Renal pelvis (tissue), 4 donors: Measurements from ENCODE around the gene CPEB2. TPM values are rescaled to one million over a fixed set of nuclear protein-coding genes. Genes with fewer than 3 reads are reported as not detected.

Source experiments
- DNase-seq: peaks from one replicate; pipeline ENCODE4 v3.0.0-alpha.2; 2013
- polyA plus RNA-seq, 3 donors: library from polyadenylated mRNA; unstranded; fragments of 120-200 nt; gene quantifications; one replicate each; pipeline ENCODE4 v1.2.1, GENCODE V29; 2013; ENCODE audit not compliant: insufficient read length in 3 of 3

Gene CPEB2
- polyA plus RNA-seq, 3 donors = 15.5 to 18.2 (median 16.7) TPM

DNA sequence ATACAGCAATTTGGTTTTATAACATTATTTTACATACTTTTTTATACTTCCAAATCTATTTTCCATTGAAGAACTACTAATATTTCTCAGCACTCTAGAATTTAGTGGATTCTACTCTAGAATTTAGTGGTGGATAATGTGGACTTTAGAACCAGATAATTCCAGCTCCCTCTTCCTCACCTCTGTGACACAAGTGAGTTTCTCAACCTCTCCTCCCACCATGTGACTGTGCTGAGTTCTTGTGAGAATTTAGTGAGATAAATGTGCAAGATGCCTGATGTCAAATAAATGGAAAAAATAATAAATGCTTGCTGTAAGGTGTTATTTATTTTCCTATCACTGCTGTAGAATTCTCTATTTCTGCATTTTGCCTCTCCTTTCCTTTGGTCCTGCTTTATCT lies 107.3 kb downstream of the CPEB2 start:
- no peak for DNase-seq

DNA sequence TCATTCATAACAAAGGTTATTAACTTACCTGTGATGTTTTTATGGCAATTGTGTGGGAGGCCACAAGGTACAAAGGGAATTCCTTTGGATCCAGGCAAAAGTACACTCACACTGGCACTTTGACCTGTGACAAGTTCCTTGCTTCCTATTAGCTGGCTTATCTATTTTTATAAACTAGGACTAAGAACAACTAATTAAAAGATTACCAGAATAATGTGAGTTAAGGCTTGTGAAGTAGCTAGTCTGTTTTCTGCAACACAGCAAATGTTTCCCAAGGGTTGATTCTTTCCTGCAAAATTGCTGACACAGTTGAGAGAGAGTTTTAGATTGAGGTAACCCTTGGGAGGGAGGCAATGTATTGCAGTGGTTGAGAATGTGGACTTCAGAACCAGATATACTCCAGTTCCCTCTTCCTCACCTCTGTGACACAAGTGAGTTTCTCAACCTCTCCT lies 107.9 kb downstream of the CPEB2 start:
- DNase-seq = no peak

DNA sequence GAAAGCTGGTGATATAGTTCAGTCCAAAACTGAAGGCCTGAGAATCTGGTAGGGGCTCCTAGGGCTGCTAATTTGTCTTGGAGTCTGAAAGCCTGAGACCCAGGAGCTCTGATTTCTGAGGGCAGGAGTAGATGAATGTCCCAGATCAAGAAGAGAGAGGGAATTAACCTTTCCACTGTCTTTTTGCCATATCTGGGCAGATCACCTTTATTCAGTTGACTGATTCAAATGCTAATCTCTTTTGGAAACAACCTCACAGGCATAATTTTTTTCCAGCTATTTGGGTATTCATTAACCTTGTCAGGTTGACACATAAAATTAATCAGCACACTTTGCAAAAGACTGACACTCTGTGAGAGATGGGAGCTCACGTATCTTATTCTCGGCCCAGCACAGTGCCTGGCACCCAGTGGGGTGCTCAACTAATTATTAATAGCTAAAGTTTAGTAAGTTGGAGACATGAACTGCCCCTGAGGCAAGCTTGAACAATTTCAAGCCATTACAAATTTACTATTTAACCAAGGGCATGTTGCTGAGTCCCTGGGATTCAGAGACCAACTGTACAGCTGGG lies 114.3 kb downstream of the CPEB2 start:
- peak; percentile 39 for DNase-seq

DNA sequence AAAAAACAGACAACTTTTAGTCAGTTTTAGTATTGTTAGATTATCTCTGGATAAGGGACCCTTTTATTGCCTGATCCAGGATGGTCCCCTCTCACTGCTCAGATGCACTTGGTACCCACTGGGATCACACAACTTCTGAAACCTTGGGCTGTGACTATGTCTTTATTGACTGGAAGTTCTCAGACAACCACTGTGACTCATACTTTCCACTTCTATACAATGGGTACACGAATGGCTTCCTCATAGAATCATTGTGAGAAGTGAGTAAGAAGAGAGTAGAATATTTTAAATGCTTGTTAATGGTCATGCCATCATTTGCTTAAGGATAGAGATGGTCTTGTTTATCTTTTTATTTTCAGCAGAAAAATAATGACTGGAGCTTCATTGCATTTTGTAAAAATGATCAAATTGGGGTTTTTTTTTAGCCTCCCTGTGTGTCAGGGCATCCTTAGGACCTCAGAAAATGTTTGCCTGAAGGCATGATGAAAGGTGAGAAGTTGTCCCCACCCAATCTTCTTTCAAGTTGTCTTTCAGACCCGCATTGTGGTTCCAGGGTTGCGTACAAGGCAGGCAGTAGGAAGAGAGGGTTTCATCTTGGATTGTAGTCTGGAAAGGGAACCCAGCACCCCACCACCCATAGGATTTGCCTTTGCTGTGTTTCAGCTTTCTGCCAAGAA lies 115.1 kb downstream of the CPEB2 start:
- no peak for DNase-seq

DNA sequence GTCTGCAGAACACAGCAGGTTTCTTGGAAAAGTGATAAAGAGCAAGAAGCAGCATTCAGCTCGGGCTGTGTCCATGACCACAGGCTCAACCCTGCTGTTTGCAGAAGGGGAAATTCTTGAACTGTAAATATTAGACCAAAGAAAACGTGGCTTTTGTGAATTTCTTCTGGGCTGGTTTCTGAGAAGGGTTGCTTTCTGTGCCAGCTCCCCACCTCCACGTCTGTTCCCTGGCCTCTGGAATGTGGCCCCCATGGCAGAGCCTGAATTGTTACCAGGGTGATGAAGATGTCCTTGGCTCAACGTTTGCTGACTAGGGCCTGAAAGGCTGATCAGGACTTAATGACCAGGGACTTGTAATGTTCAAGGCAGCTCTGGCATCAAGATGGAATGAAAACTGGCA lies 116.0 kb downstream of the CPEB2 start:
- no peak for DNase-seq
